Nephron progenitor cell (in vitro differentiated cells): ENCODE data around the gene TEX12.

Experiments used
- DNase-seq: peaks from one replicate; pipeline ENCODE4 v3.0.0; 2021
- H3K27ac Mint-ChIP-seq: 2 replicates; pipeline ENCODE4 v1.8.0; 2021; ENCODE audit warnings: mild to moderate bottlenecking, moderate library complexity, mixed read lengths
- H3K27me3 Mint-ChIP-seq: 2 replicates; pipeline ENCODE4 v1.8.0; 2021; ENCODE audit warnings: mild to moderate bottlenecking, low read depth, mixed read lengths; ENCODE audit not compliant: poor library complexity
- H3K36me3 Mint-ChIP-seq: 2 replicates; pipeline ENCODE4 v1.8.0; 2021; ENCODE audit warnings: low read depth, mixed read lengths
- H3K4me1 Mint-ChIP-seq: 2 replicates; pipeline ENCODE4 v1.8.0; 2021; ENCODE audit warnings: mixed read lengths
- H3K4me3 Mint-ChIP-seq: 2 replicates; pipeline ENCODE4 v1.8.0; 2021; ENCODE audit warnings: mild to moderate bottlenecking, moderate library complexity, mixed read lengths
- H3K9me3 Mint-ChIP-seq: 2 replicates; pipeline ENCODE4 v1.8.0; 2021; ENCODE audit warnings: mild to moderate bottlenecking, moderate library complexity, mixed read lengths
- TF ChIP-seq, protein P1 (sequence below): fragments of 200-600 bp; sonication (generic); IDR thresholded peaks from 2 replicates; pipeline ENCODE4 v1.5.0; 2021; ENCODE audit warnings: antibody characterized with exemption

The TEX12 gene

DNA sequence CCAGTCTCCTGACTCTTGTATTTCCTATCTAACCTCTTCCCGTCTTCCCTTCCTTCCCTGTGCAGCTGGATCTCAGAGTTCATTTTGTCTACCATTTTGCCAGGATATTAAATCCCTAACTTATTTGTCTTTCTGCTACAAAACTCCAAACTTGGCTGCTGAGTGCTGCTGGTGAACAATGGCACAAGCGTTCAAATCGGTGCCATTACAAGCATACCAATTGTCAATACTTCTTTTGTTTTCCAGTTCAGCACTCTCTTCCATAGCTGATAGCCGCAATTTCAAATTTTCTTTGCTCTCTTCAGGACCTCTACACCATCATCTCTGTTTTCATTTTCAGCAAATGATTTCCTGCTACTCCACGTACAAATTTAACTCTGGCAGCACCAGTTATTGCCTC, 16.7 kb upstream of the TEX12 start:
- H3K9me3 Mint-ChIP-seq, result no peaks in the 10 kb centered on the region
- DNase-seq, result no peak
- H3K27me3 Mint-ChIP-seq, result peaks cover 13% of the 10 kb centered on the region
- TF ChIP-seq, protein P1, sequence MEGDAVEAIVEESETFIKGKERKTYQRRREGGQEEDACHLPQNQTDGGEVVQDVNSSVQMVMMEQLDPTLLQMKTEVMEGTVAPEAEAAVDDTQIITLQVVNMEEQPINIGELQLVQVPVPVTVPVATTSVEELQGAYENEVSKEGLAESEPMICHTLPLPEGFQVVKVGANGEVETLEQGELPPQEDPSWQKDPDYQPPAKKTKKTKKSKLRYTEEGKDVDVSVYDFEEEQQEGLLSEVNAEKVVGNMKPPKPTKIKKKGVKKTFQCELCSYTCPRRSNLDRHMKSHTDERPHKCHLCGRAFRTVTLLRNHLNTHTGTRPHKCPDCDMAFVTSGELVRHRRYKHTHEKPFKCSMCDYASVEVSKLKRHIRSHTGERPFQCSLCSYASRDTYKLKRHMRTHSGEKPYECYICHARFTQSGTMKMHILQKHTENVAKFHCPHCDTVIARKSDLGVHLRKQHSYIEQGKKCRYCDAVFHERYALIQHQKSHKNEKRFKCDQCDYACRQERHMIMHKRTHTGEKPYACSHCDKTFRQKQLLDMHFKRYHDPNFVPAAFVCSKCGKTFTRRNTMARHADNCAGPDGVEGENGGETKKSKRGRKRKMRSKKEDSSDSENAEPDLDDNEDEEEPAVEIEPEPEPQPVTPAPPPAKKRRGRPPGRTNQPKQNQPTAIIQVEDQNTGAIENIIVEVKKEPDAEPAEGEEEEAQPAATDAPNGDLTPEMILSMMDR, result no peak
- no peaks in the 10 kb centered on the region for H3K4me1 Mint-ChIP-seq
- H3K36me3 Mint-ChIP-seq, result peaks cover 12% of the 10 kb centered on the region
- H3K4me3 Mint-ChIP-seq, result no peak overlapping the region
- H3K27ac Mint-ChIP-seq, result no peak overlapping the region

DNA sequence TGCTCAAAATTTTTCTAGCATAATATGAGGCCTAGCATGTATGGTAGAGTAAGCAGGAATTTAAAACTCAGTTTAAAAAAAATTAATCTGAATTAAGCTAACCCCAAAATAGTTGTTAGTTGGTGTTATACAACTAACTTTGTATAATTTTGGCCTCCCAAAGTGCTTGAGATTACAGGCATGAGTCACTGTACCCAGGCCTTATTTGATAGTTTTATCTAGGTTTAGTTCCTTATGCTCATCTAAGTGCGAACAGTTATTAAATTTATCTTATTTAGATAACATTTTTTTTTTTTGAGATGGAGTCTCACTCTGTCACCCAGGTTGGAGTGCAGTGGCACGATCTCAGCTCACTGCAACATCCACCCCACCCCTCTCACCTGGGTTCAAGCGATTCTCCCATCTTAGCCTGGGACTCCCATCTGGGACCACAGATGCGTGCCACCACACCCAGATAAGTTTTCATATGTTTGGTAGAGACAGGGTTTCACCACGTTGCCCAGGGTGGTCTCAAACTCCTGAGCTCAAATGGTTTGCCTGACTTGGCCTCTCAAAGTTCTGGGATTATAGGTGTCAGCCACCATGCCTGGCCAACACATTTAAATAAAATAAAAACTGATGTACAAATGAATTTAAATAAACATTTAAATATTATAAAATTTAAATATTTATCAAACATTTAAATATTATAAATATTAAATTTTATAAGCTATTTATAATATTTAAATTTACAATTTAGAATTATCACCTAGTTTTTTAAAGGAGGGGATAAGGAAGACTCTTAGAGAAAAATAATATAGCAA, 10.8 kb upstream of the TEX12 start:
- DNase-seq, result no peak

DNA sequence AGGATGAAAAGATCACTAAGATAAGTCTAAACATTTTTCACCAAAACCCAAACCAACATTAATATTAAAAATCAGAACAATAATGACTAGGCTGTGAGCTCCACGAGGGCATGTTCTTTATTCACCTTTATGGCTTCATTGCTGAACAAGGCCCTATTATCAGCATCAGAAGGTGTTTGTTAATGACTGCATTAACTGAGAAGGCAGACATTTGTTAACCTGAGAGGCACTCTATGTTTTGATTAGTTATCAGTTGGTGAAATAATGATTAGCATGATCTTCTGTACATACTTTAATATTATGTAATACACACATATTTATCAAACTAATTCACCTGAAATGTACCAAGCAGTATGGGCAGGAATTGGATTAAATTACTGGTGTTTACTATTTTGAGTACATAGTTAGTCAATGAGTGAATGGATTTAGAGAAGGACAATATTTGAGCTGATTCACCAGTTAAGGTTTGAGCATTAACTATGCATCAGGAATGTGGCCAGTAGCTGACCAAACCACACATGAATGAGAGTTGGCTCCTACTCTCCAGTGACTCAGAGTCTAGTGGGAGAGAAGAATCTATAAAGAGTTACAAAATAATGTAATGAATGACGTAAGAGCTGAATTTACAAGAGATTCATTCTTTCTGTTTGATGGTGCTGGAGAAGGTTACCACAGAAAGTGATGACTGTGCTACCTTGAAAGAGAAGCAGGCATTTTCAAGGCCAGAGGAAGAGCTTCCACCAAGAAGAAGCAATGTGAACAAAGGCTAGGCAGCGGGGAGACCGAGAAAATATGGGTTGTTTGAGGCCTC, 10.0 kb upstream of the TEX12 start:
- no peak for DNase-seq
- TF ChIP-seq, protein P1, result no peak
- Mint-ChIP-seq H3K36me3 (peaks cover 12% of the 10 kb centered on the region), H3K27me3 (peaks cover 8% of the 10 kb centered on the region), H3K4me1 (peaks cover 26% of the 10 kb centered on the region), H3K9me3 (no peaks in the 10 kb centered on the region), H3K27ac (peak overlapping the region; percentile 4), H3K4me3 (no peak overlapping the region)

More for the DNA sequence above, 10.8 kb upstream of the TEX12 start:
- H3K36me3 Mint-ChIP-seq, result peaks cover 12% of the 10 kb centered on the region
- H3K4me1 Mint-ChIP-seq, result peaks cover 21% of the 10 kb centered on the region
- TF ChIP-seq, protein P1, result no peak
- H3K9me3 Mint-ChIP-seq, result no peaks in the 10 kb centered on the region
- peaks cover 8% of the 10 kb centered on the region for H3K27me3 Mint-ChIP-seq
- H3K4me3 Mint-ChIP-seq, result no peak overlapping the region
- no peak overlapping the region for H3K27ac Mint-ChIP-seq

DNA sequence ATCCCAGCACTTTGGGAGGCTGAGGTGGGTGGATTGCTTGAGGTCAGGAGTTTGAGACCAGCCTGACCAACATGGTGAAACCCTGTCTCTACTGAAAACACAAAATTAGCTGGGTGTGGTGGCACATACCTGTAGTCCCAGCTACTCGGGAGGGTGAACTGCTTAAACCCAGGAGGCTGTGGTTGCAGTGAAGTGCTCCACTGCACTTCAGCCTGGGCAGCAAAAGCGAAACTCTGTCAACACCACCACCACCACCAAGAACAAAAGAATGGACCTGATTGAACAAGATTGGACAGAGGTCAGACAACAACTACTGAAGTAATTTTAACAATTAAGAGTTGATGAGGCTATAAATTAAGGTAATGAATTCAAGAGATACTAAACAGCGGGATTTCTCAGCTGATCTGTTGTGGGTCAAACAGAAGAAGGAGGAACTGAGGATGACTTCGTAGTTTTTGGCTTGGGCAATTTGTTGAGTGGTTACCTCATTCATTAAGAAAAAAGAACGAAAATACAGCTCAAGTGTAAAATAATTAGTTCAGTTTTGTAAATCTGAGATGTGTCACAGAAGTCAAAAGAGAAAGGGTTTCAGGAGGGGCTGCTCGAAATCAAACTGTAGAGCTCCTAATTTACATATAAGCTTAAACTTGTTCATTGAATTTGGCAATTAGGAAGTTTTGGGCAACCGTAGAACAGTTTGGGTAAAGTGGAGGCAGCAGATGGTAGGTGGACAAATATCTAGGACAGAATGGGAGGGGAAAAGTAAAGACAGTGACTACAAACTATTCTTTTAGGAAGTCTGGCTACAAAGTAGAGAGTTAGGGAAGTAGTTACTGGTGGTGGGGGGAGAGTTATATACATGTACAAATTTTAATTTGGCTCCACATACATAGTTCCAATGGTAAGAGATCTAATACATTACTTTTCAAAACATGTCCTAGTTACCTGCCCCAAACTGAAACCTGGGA, 7.8 kb upstream of the TEX12 start:
- Mint-ChIP-seq H3K4me1 (peaks cover 48% of the 10 kb centered on the region), H3K36me3 (peaks cover 5% of the 10 kb centered on the region), H3K9me3 (no peaks in the 10 kb centered on the region), H3K4me3 (no peak overlapping the region), H3K27me3 (peaks cover 5% of the 10 kb centered on the region), H3K27ac (no peak overlapping the region)
- TF ChIP-seq, protein P1, result no peak
- no peak for DNase-seq

DNA sequence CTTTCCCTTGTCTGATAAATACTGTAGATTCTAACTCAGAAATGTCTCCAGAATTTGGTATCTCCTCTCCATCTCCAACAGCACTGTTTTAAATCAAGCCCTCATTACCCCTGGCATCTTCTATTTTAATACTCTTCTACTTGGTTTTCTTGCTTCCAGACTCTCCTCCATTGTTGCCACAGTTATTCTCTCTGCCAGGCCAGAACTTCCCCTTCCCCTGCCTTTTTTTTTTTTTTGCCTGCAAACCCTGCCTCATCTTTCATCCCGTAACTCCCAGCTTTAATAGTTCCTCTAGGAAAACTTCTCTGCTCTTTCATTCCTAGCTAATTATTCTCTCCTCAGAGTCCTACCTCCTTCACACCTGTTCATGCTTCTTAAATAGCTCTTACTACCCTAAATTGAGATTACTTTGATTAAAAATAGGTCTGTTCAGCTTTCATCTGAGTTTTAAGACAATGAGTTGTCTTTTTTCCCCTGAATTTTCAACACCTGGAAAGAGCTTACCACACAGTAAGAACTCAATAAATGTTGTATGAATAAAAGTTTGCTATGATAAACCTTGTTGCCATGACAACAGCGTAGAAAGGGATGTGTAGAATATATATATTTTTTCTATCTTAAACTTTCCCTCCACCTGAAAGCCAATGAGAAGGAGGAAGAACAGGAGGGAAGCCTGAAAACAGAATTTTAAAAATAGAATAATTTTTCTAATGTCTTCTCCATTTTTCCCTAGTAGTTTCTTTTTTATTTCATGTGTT, 6.9 kb upstream of the TEX12 start:
- H3K36me3 Mint-ChIP-seq, result peaks cover 5% of the 10 kb centered on the region
- H3K4me1 Mint-ChIP-seq, result peaks cover 57% of the 10 kb centered on the region
- H3K27ac Mint-ChIP-seq, result peak overlapping the region; percentile 62
- TF ChIP-seq, protein P1, result no peak
- no peak for DNase-seq
- H3K4me3 Mint-ChIP-seq, result no peak overlapping the region
- H3K9me3 Mint-ChIP-seq, result no peaks in the 10 kb centered on the region
- peaks cover 4% of the 10 kb centered on the region for H3K27me3 Mint-ChIP-seq
